Measurements from ENCODE around the gene SLC27A3. TPM values are rescaled to one million over a fixed set of nuclear protein-coding genes. Genes with fewer than 3 reads are reported as not detected.

SLC27A3 gene
- total and polyA plus RNA-seq, 9 of the 15 experiments (the other 6 are each of a cell fraction or from before 2014, with no cell fraction given): 0.57 to 5.2 (median 2.8) TPM

DNA sequence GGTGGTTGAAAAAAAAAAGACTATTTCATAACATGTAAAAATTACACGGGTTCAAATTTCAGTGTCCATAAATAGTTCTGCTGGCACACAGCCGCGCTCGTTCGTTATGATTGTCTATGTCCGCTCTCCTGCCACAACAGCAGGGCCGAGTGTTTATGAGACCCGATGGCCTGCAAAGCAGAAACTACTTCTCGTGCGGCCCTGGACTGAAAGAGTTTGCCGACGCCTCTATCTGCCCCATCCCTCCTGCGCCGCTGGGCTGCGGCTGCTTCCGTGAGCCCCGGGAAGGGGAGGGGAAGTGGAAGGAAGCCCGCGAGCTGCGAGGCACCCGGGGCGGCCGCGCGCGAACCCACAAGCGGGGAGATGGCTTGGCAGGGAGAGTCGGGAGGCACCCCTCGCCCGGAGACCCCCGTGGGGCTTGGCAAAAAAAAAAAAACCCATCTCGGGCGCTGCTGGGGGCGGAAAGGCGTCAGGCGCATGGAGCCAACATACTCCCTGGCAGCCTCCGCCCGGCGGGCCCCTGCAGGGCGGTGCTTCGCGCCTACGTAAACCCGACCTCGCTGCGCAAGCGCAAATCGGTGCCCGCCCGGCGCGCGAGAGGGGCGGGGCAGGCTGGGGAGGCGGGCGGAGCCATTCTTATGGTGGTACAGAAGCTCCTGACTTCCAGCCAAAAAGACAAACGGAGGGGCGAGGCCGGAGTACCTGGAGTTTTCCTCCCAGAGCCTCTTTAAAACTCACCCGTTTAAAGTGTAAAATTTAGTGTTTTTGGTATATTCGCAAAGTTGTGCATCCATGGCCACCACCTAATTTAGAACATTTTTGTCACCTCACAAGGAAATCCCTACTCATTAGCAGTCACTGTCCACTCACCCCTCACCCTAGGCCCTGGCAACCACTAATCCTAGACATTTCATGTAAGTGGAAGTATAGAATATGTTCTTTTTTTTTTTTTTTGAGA lies 8.3 kb downstream of the SLC27A3 start (continued):
- TF ChIP-seq, protein P1, sequence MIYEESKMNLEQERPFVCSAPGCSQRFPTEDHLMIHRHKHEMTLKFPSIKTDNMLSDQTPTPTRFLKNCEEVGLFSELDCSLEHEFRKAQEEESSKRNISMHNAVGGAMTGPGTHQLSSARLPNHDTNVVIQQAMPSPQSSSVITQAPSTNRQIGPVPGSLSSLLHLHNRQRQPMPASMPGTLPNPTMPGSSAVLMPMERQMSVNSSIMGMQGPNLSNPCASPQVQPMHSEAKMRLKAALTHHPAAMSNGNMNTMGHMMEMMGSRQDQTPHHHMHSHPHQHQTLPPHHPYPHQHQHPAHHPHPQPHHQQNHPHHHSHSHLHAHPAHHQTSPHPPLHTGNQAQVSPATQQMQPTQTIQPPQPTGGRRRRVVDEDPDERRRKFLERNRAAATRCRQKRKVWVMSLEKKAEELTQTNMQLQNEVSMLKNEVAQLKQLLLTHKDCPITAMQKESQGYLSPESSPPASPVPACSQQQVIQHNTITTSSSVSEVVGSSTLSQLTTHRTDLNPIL (CRISPR knock-in tag; IDR thresholded peaks at IDR 0.05): no peak
- peak; percentile 50; the same call in 1 of the 2 replicates for TF ChIP-seq ZNF12 (CRISPR knock-in tag; IDR thresholded peaks at IDR 0.05)
- TF ChIP-seq TBP (optimal IDR thresholded peaks at IDR 0.05; ENCODE audit: low read depth, low read length): peak; percentile 62
- TF ChIP-seq, protein P2, sequence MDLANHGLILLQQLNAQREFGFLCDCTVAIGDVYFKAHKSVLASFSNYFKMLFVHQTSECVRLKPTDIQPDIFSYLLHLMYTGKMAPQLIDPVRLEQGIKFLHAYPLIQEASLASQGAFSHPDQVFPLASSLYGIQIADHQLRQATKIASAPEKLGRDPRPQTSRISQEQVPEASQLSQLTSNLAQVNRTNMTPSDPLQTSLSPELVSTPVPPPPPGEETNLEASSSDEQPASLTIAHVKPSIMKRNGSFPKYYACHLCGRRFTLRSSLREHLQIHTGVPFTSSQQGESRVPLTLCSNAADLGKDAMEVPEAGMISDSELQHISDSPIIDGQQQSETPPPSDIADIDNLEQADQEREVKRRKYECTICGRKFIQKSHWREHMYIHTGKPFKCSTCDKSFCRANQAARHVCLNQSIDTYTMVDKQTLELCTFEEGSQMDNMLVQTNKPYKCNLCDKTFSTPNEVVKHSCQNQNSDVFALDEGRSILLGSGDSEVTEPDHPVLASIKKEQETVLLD (IDR thresholded peaks at IDR 0.05): peak; percentile 61
- TF ChIP-seq BHLHE40 (IDR thresholded peaks at IDR 0.05; ENCODE audit: low read length): 0 out of 2 replicates have a peak, but pooled peaks have one; percentile 4
- no peak for TF ChIP-seq SMARCC2 (IDR thresholded peaks at IDR 0.05; ENCODE audit: low read depth)
- TF ChIP-seq ZNF77 (CRISPR knock-in tag; IDR thresholded peaks at IDR 0.05): no peak
- peak; percentile 63; the same call in 1 of the 2 replicates for TF ChIP-seq LCOR (CRISPR knock-in tag; IDR thresholded peaks at IDR 0.05)
- 0 out of 2 replicates have a peak, but pooled peaks have one; percentile 14 for TF ChIP-seq JUND (IDR thresholded peaks at IDR 0.05; ENCODE audit: borderline replicate concordance, low read depth, low read length)
- TF ChIP-seq JUND (tag; IDR thresholded peaks at IDR 0.05; ENCODE audit: borderline replicate concordance, low read depth, low read length): no peak; the same call in 2 of the 3 replicates
- peak; percentile 61 for TF ChIP-seq RBM22 (IDR thresholded peaks at IDR 0.05; ENCODE audit: low read depth, low read length, poor library complexity, severe bottlenecking)
- no peak for TF ChIP-seq HDGF (IDR thresholded peaks at IDR 0.05)
- TF ChIP-seq CEBPG (CRISPR knock-in tag; IDR thresholded peaks at IDR 0.05): no peak
- TF ChIP-seq CEBPG (tag; conservative IDR thresholded peaks at IDR 0.05 in 1 of 2, IDR thresholded peaks at IDR 0.05 in 1 of 2): no peak
- TF ChIP-seq, protein P3, sequence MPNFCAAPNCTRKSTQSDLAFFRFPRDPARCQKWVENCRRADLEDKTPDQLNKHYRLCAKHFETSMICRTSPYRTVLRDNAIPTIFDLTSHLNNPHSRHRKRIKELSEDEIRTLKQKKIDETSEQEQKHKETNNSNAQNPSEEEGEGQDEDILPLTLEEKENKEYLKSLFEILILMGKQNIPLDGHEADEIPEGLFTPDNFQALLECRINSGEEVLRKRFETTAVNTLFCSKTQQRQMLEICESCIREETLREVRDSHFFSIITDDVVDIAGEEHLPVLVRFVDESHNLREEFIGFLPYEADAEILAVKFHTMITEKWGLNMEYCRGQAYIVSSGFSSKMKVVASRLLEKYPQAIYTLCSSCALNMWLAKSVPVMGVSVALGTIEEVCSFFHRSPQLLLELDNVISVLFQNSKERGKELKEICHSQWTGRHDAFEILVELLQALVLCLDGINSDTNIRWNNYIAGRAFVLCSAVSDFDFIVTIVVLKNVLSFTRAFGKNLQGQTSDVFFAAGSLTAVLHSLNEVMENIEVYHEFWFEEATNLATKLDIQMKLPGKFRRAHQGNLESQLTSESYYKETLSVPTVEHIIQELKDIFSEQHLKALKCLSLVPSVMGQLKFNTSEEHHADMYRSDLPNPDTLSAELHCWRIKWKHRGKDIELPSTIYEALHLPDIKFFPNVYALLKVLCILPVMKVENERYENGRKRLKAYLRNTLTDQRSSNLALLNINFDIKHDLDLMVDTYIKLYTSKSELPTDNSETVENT (CRISPR knock-in tag; IDR thresholded peaks at IDR 0.05): peak; percentile 92
- TF ChIP-seq GATAD2B (IDR thresholded peaks at IDR 0.05; ENCODE audit: borderline replicate concordance): 0 out of 2 replicates have a peak, but pooled peaks have one; percentile 37
- TF ChIP-seq, protein P4, sequence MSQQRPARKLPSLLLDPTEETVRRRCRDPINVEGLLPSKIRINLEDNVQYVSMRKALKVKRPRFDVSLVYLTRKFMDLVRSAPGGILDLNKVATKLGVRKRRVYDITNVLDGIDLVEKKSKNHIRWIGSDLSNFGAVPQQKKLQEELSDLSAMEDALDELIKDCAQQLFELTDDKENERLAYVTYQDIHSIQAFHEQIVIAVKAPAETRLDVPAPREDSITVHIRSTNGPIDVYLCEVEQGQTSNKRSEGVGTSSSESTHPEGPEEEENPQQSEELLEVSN (IDR thresholded peaks at IDR 0.05; ENCODE audit: borderline replicate concordance in 1 of 2, extremely low read depth in 1 of 2, insufficient read depth in 1 of 2, insufficient read length in 1 of 2, low read depth in 1 of 2, low read length in 1 of 2, poor library complexity in 1 of 2, severe bottlenecking in 1 of 2): peak; percentile 51 to 74
- TF ChIP-seq SIN3B (IDR thresholded peaks at IDR 0.05; ENCODE audit: low read depth): no peak; the same call in 1 of the 2 replicates
- peak; percentile 91 for TF ChIP-seq POLR2AphosphoS5 (IDR thresholded peaks at IDR 0.05; ENCODE audit: control insufficient read depth, insufficient read depth, low read depth, low read length)
- no peak for TF ChIP-seq ZNF239 (CRISPR knock-in tag; IDR thresholded peaks at IDR 0.05)

All from K562 (cell line).